Heart right ventricle (tissue), 16 donors: ENCODE data around the gene OR14J1. TPM values are rescaled to one million over a fixed set of nuclear protein-coding genes. Genes with fewer than 3 reads are reported as not detected.

Experiments
- ATAC-seq, 8 donors: fragments of 200-7000 bp; cut with Tn5 transposase; one replicate each; pipeline ENCODE4 v1.9.1; 2020; ENCODE audit warnings: mild to moderate bottlenecking in 8 of 8, moderate library complexity in 8 of 8, moderate number of reproducible peaks in 1 of 8
- DNase-seq, 2 donors: peaks; one replicate each; pipeline ENCODE4 v3.0.0-alpha.2; 2020
- H3K27ac ChIP-seq, 10 donors: fragments of 200-600 bp; sonication (generic) in 2 of 10; one replicate each; pipeline versions ENCODE4 v1.5.0 to v1.8.0; 2020 to 2022; ENCODE audit warnings: mild to moderate bottlenecking in 3 of 10
- H3K27me3 ChIP-seq, 7 donors: fragments of 200-600 bp; one replicate each; pipeline ENCODE4 v1.8.0; 2021 to 2022; ENCODE audit warnings: mild to moderate bottlenecking in 2 of 7
- H3K36me3 ChIP-seq, 9 donors: fragments of 200-600 bp; sonication (generic) in 1 of 9; one replicate each; pipeline versions ENCODE4 v1.5.0 to v1.8.0; 2020 to 2022; ENCODE audit warnings: mild to moderate bottlenecking in 2 of 9
- H3K4me1 ChIP-seq, 9 donors: fragments of 200-600 bp; sonication (generic) in 1 of 9; one replicate each; pipeline versions ENCODE4 v1.5.0 to v1.8.0; 2020 to 2022; ENCODE audit warnings: mild to moderate bottlenecking in 4 of 9
- H3K4me3 ChIP-seq, 10 donors: fragments of 200-600 bp; sonication (generic) in 2 of 10; one replicate each; pipeline versions ENCODE4 v1.5.0 to v1.8.0; 2020 to 2022; ENCODE audit warnings: mild to moderate bottlenecking in 7 of 10, moderate library complexity in 2 of 10
- H3K9me3 ChIP-seq, 11 donors: fragments of 200-600 bp in 10 of 11; sonication (generic) in 2 of 11; one replicate each; pipeline versions ENCODE4 v1.5.0 to v1.8.0; 2013 to 2022; ENCODE audit warnings: mild to moderate bottlenecking in 2 of 11, control low read depth in 1 of 11, moderate library complexity in 1 of 11
- WGBS, 2 donors: extraction: QIAGEN DNeasy Blood & Tissue Kit; methylation state at CpG; one replicate each; pipeline ENCODE4 v1.1.7; 2013; ENCODE audit warnings: inconsistent platforms in 1 of 2; 5-methylcytosine and 5-hydroxymethylcytosine counted together
- intact Hi-C, 10 donors: fragments of 100-400 bp; cut with DNase I; formaldehyde crosslinking; loops; one replicate each; pipeline versions ENCODE4 v1.11.1 to v1.14.2; 2022
- long read RNA-seq, 3 donors: library from polyadenylated mRNA; unstranded; transcript quantifications; one replicate each; pipeline ENCODE4 v2.0.0, GENCODE V29; 2020 to 2021
- polyA plus RNA-seq, 2 donors: library from polyadenylated mRNA; stranded (reverse); fragments of 200-250 nt; gene quantifications; one replicate each; pipeline ENCODE4 v1.2.3, GENCODE V29; 2013
- total RNA-seq, 10 donors: library from RNA; stranded (reverse); fragmentation: NEBNext Ultra II Directional in 3 of 10; extraction: Animal tissue kit (Norgen Biotek cat#: 25700) in 3 of 10; gene quantifications; one replicate each; pipeline versions ENCODE4 v1.2.1 to v1.2.4, GENCODE V29; 2021 to 2023
- TF ChIP-seq, protein P1 (sequence below), 9 donors: fragments of 200-600 bp; sonication (generic) in 2 of 9; IDR thresholded peaks; one replicate each; pipeline versions ENCODE4 v1.5.0 to v1.8.0; 2021 to 2022; ENCODE audit warnings: antibody characterized with exemption in 9 of 9, mild to moderate bottlenecking in 5 of 9, moderate library complexity in 1 of 9
- donor health status: Arrhythmogenic right ventricular cardiomyopathy.
- donor health status: ischemic (EF 13 %, LVEDD 7.1; RV severe dilation, severe dysfunction).
- donor health status: healthy with polysubstance abuse.
- donor health status: DM: no; HTN: yes; CAD: no.
- donor health status: DM: no; HTN: no; CAD: no.
- donor health status: ischemic (EF 25% LVEDD 6.9; RV normal size, moderate dysfunction).
- donor health status: ischemic (EF 25% LVEDD 5.7; RV mildly dilated, moderate dysfunction).
- donor health status: healthy.
- donor health status: DM: yes; HTN: yes; CAD: no.
- donor health status: Ischemic cardiomyopathy.
- donor health status: ischemic (EF 35%, LVEDD 5.7; RV mildly dilated, moderate dysfunction).
- donor health status: nonischemic (EF 11% LVEDD 7.7; RV severe dilation, severe dysfunction).
- donor health status: DM: yes; HTN: yes; CAD: no.
- donor health status: PGD.
- donor health status: ischemic (EF 29% LVEDD 5.4; RV normal size, mild dysfunction).
- donor health status: nonischemic (EF 23%, LVEDD 6.1; RV moderate dilation, normal function).

Gene OR14J1, protein sequence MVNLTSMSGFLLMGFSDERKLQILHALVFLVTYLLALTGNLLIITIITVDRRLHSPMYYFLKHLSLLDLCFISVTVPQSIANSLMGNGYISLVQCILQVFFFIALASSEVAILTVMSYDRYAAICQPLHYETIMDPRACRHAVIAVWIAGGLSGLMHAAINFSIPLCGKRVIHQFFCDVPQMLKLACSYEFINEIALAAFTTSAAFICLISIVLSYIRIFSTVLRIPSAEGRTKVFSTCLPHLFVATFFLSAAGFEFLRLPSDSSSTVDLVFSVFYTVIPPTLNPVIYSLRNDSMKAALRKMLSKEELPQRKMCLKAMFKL
- total RNA-seq (not detected), polyA plus RNA-seq (not detected)
- long read RNA-seq, donor 1: 0 reads
- long read RNA-seq, donor 2: 0 reads
- long read RNA-seq, donor 3: 0 reads

DNA sequence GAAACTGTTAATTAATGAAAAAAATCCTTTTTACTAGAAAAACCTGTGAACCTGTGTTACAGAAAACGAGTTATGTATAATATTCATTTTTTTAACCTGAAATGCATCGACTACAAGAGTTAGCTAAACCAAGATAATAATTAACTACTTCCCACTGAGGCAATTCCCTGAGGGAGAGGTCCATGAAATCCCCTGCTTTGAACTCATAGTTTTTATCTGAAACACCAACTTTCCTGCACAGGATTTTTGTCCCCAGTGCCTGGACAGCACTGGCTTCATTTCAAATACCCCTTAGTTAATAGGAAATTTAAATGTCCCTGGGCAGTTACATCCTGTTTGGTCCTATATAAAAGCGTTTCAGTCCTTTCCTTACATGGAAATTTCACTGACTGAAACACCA lies at the start of gene OR14J1:
Gene OR14J1 (plus strand): TSS at position 386 of the 400 bp plus-strand sequence. CDS start 4,989 bp downstream, outside the sequence.
- WGBS, 2 donors: 53 to 60% methylated on average over 3 of the region's 3 CpGs
- Histone ChIP-seq H3K27ac (no peak within 1 kb of the TSS), H3K9me3 (no peaks in the 10 kb centered on the region), H3K4me3 (no peak within 1 kb of the TSS), H3K4me1 (no peaks in the 10 kb centered on the region), H3K27me3 (no peaks in the 10 kb centered on the region), H3K36me3 (no peaks in the 10 kb centered on the region)
- DNase-seq: no peak
- no peak for ATAC-seq
- TF ChIP-seq, protein P1, sequence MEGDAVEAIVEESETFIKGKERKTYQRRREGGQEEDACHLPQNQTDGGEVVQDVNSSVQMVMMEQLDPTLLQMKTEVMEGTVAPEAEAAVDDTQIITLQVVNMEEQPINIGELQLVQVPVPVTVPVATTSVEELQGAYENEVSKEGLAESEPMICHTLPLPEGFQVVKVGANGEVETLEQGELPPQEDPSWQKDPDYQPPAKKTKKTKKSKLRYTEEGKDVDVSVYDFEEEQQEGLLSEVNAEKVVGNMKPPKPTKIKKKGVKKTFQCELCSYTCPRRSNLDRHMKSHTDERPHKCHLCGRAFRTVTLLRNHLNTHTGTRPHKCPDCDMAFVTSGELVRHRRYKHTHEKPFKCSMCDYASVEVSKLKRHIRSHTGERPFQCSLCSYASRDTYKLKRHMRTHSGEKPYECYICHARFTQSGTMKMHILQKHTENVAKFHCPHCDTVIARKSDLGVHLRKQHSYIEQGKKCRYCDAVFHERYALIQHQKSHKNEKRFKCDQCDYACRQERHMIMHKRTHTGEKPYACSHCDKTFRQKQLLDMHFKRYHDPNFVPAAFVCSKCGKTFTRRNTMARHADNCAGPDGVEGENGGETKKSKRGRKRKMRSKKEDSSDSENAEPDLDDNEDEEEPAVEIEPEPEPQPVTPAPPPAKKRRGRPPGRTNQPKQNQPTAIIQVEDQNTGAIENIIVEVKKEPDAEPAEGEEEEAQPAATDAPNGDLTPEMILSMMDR (IDR thresholded peaks at IDR 0.05): no peak
- intact Hi-C loops: no loop called here

DNA sequence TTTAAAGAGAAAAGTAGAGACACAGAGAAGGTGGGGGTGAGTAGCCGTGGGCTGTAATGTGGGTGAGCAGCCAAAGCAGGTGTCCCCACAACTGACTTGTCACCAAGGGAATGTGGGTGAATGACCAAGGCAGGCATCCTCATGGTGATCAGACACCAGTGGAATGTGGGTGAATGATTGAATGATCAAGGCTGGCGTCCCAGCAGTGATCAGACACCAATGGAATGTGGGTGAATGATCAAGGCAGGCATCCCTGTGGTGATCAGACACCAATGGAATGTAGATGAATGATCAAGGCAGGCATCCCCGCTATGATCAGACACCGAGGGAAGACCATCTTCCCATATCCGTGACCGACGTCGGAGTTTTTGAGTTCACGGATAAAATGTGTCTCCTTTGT lies 49.8 kb upstream of the OR14J1 start:
- DNase-seq (no peak), ATAC-seq (no peak)
- intact Hi-C loops: no loop called here
- H3K36me3 ChIP-seq: no peaks in the 10 kb centered on the region
- 81 to 86% methylated on average over 9 of the region's 9 CpGs for WGBS, 2 donors
- TF ChIP-seq, protein P1 (IDR thresholded peaks at IDR 0.05): no peak
- no peaks in the 10 kb centered on the region for H3K4me1 ChIP-seq
- peaks cover 0 to 35% (median 4%) of the 10 kb centered on the region in 11 donors for H3K9me3 ChIP-seq
- H3K27me3 ChIP-seq: no peaks in the 10 kb centered on the region
- H3K27ac ChIP-seq: no peak overlapping the region
- no peak overlapping the region for H3K4me3 ChIP-seq

DNA sequence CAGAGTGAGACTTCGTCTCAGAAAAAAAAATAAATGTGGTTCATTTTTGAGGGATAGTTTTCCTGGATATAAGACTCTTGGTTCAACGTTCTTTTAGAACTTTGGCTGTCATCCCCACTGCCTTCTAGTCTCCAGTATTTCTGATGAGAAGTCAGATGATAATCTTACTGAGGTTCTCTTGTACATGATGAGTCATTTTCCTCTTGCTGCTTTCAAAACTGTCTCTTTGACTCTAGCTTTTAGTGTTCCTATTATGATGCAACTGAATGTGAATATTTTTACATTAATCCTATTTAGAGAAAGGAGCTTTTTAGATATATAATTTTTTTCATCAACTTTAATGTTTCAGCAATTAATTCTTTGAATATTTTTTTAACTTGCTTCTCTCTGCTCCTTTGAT lies 46.0 kb upstream of the OR14J1 start:
- intact Hi-C loops: no loop called here
- TF ChIP-seq, protein P1 (IDR thresholded peaks at IDR 0.05): no peak
- H3K36me3 ChIP-seq: no peaks in the 10 kb centered on the region
- WGBS, 2 donors: 78 to 85% methylated on average over 2 of the region's 2 CpGs
- peaks cover 0 to 32% (median 4%) of the 10 kb centered on the region in 11 donors for H3K9me3 ChIP-seq
- DNase-seq (no peak), ATAC-seq (no peak)
- H3K4me3 ChIP-seq: no peak overlapping the region
- no peaks in the 10 kb centered on the region for H3K27me3 ChIP-seq
- H3K27ac ChIP-seq: no peak overlapping the region
- no peaks in the 10 kb centered on the region for H3K4me1 ChIP-seq

DNA sequence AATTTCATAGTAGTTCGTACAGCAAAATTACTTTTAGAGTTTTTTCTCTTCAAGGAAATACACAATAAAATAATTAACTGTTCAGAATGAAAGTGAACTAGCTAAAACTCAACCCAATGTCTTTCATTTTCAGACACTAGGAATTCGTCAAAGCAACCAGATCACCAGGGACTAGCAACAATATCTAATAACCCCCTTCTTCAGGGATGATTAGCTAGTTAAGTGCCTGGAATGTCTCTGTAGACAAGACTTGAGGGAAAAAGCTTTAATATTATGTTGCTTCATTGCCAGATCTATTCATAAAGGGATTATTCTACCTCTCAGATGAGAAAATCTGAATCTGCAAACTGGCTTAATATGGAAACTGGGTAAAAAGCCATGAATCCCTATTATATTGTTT lies 41.8 kb upstream of the OR14J1 start:
- TF ChIP-seq, protein P1 (IDR thresholded peaks at IDR 0.05): no peak
- ATAC-seq: no peak
- H3K9me3 ChIP-seq: peaks cover 0 to 18% (median 4%) of the 10 kb centered on the region in 11 donors

More for the DNA sequence above, 41.8 kb upstream of the OR14J1 start:
- intact Hi-C loops: no loop called here
- Histone ChIP-seq H3K27me3 (peaks cover 0 to 2% (median 0%) of the 10 kb centered on the region in 7 donors), H3K4me3 (no peak overlapping the region), H3K36me3 (no peaks in the 10 kb centered on the region), H3K27ac (no peak overlapping the region), H3K4me1 (no peaks in the 10 kb centered on the region)
- 38 to 47% methylated on average over 2 of the region's 2 CpGs for WGBS, 2 donors
- DNase-seq: no peak
